GM12878 (cell line): ENCODE results near the gene KRTAP17-1. TPM values are rescaled to one million over a fixed set of nuclear protein-coding genes. Genes with fewer than 3 reads are reported as not detected.

Experiments used
- ATAC-seq: fragments of 200-7000 bp; cut with Tn5 transposase; 3 replicates; pipeline ENCODE4 v1.9.1; 2020; ENCODE audit warnings: mild to moderate bottlenecking, moderate library complexity
- BruUV-seq: library from RNA; stranded (reverse); fragments of 400-500 nt; replicated peaks from 2 replicates; lab custom pipeline; 2021; lab: Mats Ljungman, UMichigan
- CTCF ChIA-PET: fragments of 300-600 bp; sonication (Branson Sonifier 250); formaldehyde crosslinking; extraction: SDS; loops from one replicate; lab custom pipeline; 2021; ENCODE audit warnings: inconsistent platforms; lab: Yijun Ruan, JAX
- POLR2A ChIA-PET: fragments of 350-600 bp; formaldehyde crosslinking; extraction: SDS; loops from one replicate; lab custom pipeline; 2021; ENCODE audit warnings: inconsistent platforms; lab: Charles Lee
- RAD21 ChIA-PET: fragments of 300-600 bp; sonication (Branson Sonifier 250); formaldehyde crosslinking; loops from one replicate; lab custom pipeline; 2023; ENCODE audit warnings: antibody characterized with exemption; ENCODE audit not compliant: unreplicated experiment; lab: Charles Lee
- SMC1A ChIA-PET: fragments of 300-600 bp; sonication (Branson Sonifier 250); formaldehyde crosslinking; loops from one replicate; lab custom pipeline; 2023; ENCODE audit not compliant: unreplicated experiment, uncharacterized antibody; lab: Charles Lee
- DNase-seq: peaks from one replicate; pipeline ENCODE4 v3.0.0-alpha.2; 2011; ENCODE audit warnings: low read depth, low spot score
- FAIRE-seq: peaks from 3 replicates; lab custom pipeline; 2011; peaks lifted over from hg19 to GRCh38; lab: Jason Lieb, UNC
- H2AFZ ChIP-seq: 2 replicates; pipeline ENCODE4 v1.6.0; 2011; ENCODE audit warnings: low read depth, low read length, control low read depth; ENCODE audit not compliant: control insufficient read depth
- H3K27ac ChIP-seq: 2 replicates; pipeline ENCODE4 v1.5.1; 2011; ENCODE audit warnings: control low read depth; ENCODE audit not compliant: control insufficient read depth, insufficient read depth
- H3K27me3 ChIP-seq, 2 experiments: replicated peaks in 1 of 2; 2 replicates each; pipeline versions ENCODE4 v1.6.0 to v1.6.1; 2011; ENCODE audit warnings: low read length in 1 of 2; ENCODE audit not compliant: control insufficient read depth in 2 of 2, insufficient read depth in 2 of 2
- H3K36me3 ChIP-seq, 2 experiments: 2 replicates each; pipeline ENCODE4 v1.5.1; 2011; ENCODE audit warnings: low read length in 1 of 2; ENCODE audit not compliant: control insufficient read depth in 2 of 2, insufficient read depth in 2 of 2
- H3K4me1 ChIP-seq: 2 replicates; pipeline ENCODE4 v1.6.1; 2011; ENCODE audit warnings: mild to moderate bottlenecking, low read length, moderate library complexity, mixed read lengths; ENCODE audit not compliant: control insufficient read depth, insufficient read depth
- H3K4me2 ChIP-seq: 2 replicates; pipeline ENCODE4 v1.6.0; 2011; ENCODE audit warnings: control low read depth; ENCODE audit not compliant: control insufficient read depth, insufficient read depth
- H3K4me3 ChIP-seq: fragments of 200-600 bp; sonication (generic); 2 replicates; pipeline ENCODE4 v1.5.1; 2016
- H3K79me2 ChIP-seq: 2 replicates; pipeline ENCODE4 v1.6.0; 2011; ENCODE audit warnings: low read length; ENCODE audit not compliant: control insufficient read depth, insufficient read depth
- H3K9ac ChIP-seq: 2 replicates; pipeline ENCODE4 v1.8.0; 2011; ENCODE audit warnings: low read length, control low read depth, mixed read lengths; ENCODE audit not compliant: control insufficient read depth, insufficient read depth
- H3K9me3 ChIP-seq: replicated peaks from 3 replicates; pipeline ENCODE4 v1.5.1; 2011; ENCODE audit warnings: mild to moderate bottlenecking, low read length; ENCODE audit not compliant: control insufficient read depth, insufficient read depth
- H4K20me1 ChIP-seq: 2 replicates; pipeline ENCODE4 v1.6.0; 2011; ENCODE audit not compliant: control insufficient read depth, insufficient read depth
- BRCA1 ChIP-seq: IDR thresholded peaks from 2 replicates; pipeline ENCODE4 v1.6.1; 2011; ENCODE audit warnings: low read depth, low read length, improper control_type of control experiment
- E4F1 ChIP-seq: fragments of 450-650 bp; IDR thresholded peaks from 2 replicates; pipeline ENCODE4 v1.6.1; 2018; ENCODE audit warnings: borderline replicate concordance, mild to moderate bottlenecking; ENCODE audit not compliant: partially characterized antibody
- FOXK2 ChIP-seq: fragments of 450-650 bp; IDR thresholded peaks from 2 replicates; pipeline ENCODE4 v1.6.1; 2017; ENCODE audit warnings: mild to moderate bottlenecking, moderate library complexity
- MLLT1 ChIP-seq: fragments of 450-650 bp; IDR thresholded peaks from 2 replicates; pipeline ENCODE4 v1.6.1; 2016; ENCODE audit warnings: mild to moderate bottlenecking
- PAX5 ChIP-seq: IDR thresholded peaks from 2 replicates; pipeline ENCODE4 v1.6.1; 2011; ENCODE audit warnings: low read depth, low read length, borderline replicate concordance
- RELA ChIP-seq: fragments of 450-650 bp; IDR thresholded peaks from 2 replicates; pipeline ENCODE4 v1.8.0; 2014; ENCODE audit warnings: borderline replicate concordance; ENCODE audit not compliant: partially characterized antibody
- SPI1 ChIP-seq: IDR thresholded peaks from 2 replicates; pipeline ENCODE4 v1.6.1; 2011; ENCODE audit warnings: low read depth, mild to moderate bottlenecking, low read length, moderate library complexity, borderline replicate concordance; ENCODE audit not compliant: insufficient read depth
- WGBS: methylation state at CpG from one replicate; pipeline ENCODE4 v1.1.6; 2016; ENCODE audit warnings: low lambda C conversion rate; ENCODE audit not compliant: insufficient replicate concordance, insufficient coverage; ENCODE audit errors: missing lambda C conversion rate; 5-methylcytosine and 5-hydroxymethylcytosine counted together
- in situ Hi-C: fragments of 300-500 bp; cut with MboI; formaldehyde crosslinking; loops from 9 replicates; pipeline ENCODE4 v1.14.3; 2018; ENCODE audit warnings: mixed read lengths
- intact Hi-C: fragments of 100-400 bp; cut with micrococcal nuclease; formaldehyde crosslinking; loops from one replicate; pipeline ENCODE4 v1.14.2; 2022; ENCODE audit not compliant: unreplicated experiment
- polyA plus RNA-seq, 11 experiments: library from polyadenylated mRNA; depleted of rRNA in 4 of 11; unstranded in 6 of 11; stranded (reverse) in 5 of 11; fragments of >200 nt; fragmentation: Nextera tagmentation in 4 of 11; fragmentation: Illumina TruSeq in 1 of 11; extraction: Ambion mirVana in 4 of 11; extraction: Trizol in 1 of 11; gene quantifications; 1 replicate in 1 of 11; 2 replicates in 10 of 11; pipeline versions ENCODE4 v1.2.1 to v1.2.3, GENCODE V29; 2011 to 2016; ENCODE audit warnings: inconsistent platforms in 2 of 11, missing spikeins in 2 of 11, low read depth in 1 of 11
- total RNA-seq, 4 experiments: library from RNA; depleted of rRNA in 3 of 4; stranded (reverse); fragments of >200 nt in 3 of 4; fragmentation: Illumina TruSeq in 1 of 4; extraction: Trizol in 1 of 4; gene quantifications; 2 replicates each; pipeline versions ENCODE4 v1.2.1 to v1.2.3, GENCODE V29; 2013 to 2021

KRTAP17-1 gene
- total and polyA plus RNA-seq, 10 of the 15 experiments (the other 5 are each of a cell fraction or from before 2014, with no cell fraction given): 0.16 to 5.7 (median 0.17) TPM; not detected in 7

- TF ChIP-seq FOXK2: no peak
- TF ChIP-seq RELA: no peak
Measured at GRCh38 chr17:41333836-41334235, 18.3 kb upstream of the KRTAP17-1 start (continued).

- no peak overlapping the region for H3K4me3 ChIP-seq
- 28% methylated on average over 5 of the region's 5 CpGs for WGBS
- ChIA-PET RAD21 (no interaction called here), POLR2A (no interaction called here), SMC1A (interaction anchor here (1.7 kb wide), 1 partner anchor 84 kb away, joined by 3 read pairs; no protein-coding TSS in a partner anchor)
- no TSS peak for BruUV-seq
- no peaks in the 10 kb centered on the region; a peak in 1 of 4 replicates for H3K27me3 ChIP-seq
- no peak overlapping the region for H3K4me2 ChIP-seq
- H3K9me3 ChIP-seq: no peaks in the 10 kb centered on the region; the same call in 2 of the 3 replicates
- no peaks in the 10 kb centered on the region for H3K79me2 ChIP-seq
- FAIRE-seq: no peak
- H4K20me1 ChIP-seq: no peaks in the 10 kb centered on the region
- TF ChIP-seq SPI1 (no peak), BRCA1 (no peak)
- TF ChIP-seq, all 136 proteins: peak for 0
- DNase-seq (no peak), ATAC-seq (no peak)
- CTCF ChIA-PET: interaction anchor here (3.2 kb wide), 1 partner anchor 11 kb away, joined by 14 read pairs; no protein-coding TSS in a partner anchor
- H2AFZ ChIP-seq: no peak overlapping the region
- no peak overlapping the region for H3K27ac ChIP-seq
- H3K36me3 ChIP-seq: no peaks in the 10 kb centered on the region
- no peak overlapping the region for H3K9ac ChIP-seq
- intact Hi-C loops (no loop called here), in situ Hi-C loops (no loop called here)
- no peaks in the 10 kb centered on the region for H3K4me1 ChIP-seq
Measured at GRCh38 chr17:41333098-41333497, 17.6 kb upstream of the KRTAP17-1 start.

- H3K4me3 ChIP-seq: no peak overlapping the region
- no peaks in the 10 kb centered on the region; the same call in 2 of the 3 replicates for H3K9me3 ChIP-seq
- ATAC-seq (no peak), FAIRE-seq (no peak), DNase-seq (no peak)
- no peak overlapping the region for H3K4me2 ChIP-seq
- H2AFZ ChIP-seq: no peak overlapping the region
- RAD21 ChIA-PET: no interaction called here
- no TSS peak for BruUV-seq
- no peaks in the 10 kb centered on the region for H4K20me1 ChIP-seq
- POLR2A ChIA-PET: no interaction called here
- no peaks in the 10 kb centered on the region for H3K4me1 ChIP-seq
- WGBS: 0% methylated on average over 2 of the region's 2 CpGs
- no peaks in the 10 kb centered on the region for H3K36me3 ChIP-seq
- in situ Hi-C loops: no loop called here
- no peak overlapping the region for H3K27ac ChIP-seq
- H3K9ac ChIP-seq: no peak overlapping the region
- SMC1A ChIA-PET: no interaction called here
- no peaks in the 10 kb centered on the region; a peak in 1 of 4 replicates for H3K27me3 ChIP-seq
- no peaks in the 10 kb centered on the region for H3K79me2 ChIP-seq
- CTCF ChIA-PET: interaction anchor here (0.9 to 3.2 kb wide), 3 partner anchors 10 to 335 kb away, joined by 3 to 14 read pairs (median 3); no protein-coding TSS in a partner anchor
- intact Hi-C loops: no loop called here
- no peak for TF ChIP-seq PAX5
- TF ChIP-seq MLLT1: no peak
- TF ChIP-seq E4F1: no peak
Measured at GRCh38 chr17:41332239-41332638, 16.7 kb upstream of the KRTAP17-1 start.
